ENCODE data around the gene ALDOC.

Gene ALDOC

DNA sequence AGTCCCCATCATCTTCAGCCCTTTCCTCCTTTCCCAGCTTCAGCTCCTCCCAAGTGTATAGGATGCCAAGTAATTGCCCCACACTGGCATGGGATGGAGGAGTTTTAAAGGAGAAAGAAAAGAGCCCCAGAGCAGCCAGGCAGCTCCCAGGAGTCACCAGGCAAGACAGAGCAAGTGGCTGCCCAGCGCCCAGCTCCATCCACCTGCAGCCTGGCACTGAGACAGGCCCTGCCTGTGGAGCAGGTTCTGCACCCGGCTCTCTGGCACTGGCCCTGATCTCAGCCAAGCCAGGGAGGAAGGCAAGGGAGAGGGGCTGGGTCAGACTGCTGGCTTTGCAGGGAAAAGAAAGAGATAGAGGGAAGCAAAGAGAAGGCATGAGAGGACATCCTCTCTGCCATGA lies 48.8 kb downstream of the ALDOC start:
- Histone ChIP-seq H4K20me1 (ENCODE audit: insufficient read depth) (no peaks in the 10 kb centered on the region), H3K79me2 (ENCODE audit: insufficient read depth, low read depth) (no peaks in the 10 kb centered on the region), H3K36me3 (ENCODE audit: insufficient read depth) (no peaks in the 10 kb centered on the region), H3K4me1 (ENCODE audit: low read depth, poor library complexity, severe bottlenecking) (no peaks in the 10 kb centered on the region), H3K27ac (no peak overlapping the region), H3K4me2 (no peak overlapping the region), H3K27me3 (ENCODE audit: insufficient read depth, low read depth) (peaks cover 39% of the 10 kb centered on the region), H3K4me3 (IDR thresholded peaks at IDR 0.05; ENCODE audit: insufficient read depth, low read depth, low read length) (no peak overlapping the region), H3K9ac (no peak overlapping the region), H2AFZ (ENCODE audit: low read depth) (no peak overlapping the region)
- TF ChIP-seq, protein P1, sequence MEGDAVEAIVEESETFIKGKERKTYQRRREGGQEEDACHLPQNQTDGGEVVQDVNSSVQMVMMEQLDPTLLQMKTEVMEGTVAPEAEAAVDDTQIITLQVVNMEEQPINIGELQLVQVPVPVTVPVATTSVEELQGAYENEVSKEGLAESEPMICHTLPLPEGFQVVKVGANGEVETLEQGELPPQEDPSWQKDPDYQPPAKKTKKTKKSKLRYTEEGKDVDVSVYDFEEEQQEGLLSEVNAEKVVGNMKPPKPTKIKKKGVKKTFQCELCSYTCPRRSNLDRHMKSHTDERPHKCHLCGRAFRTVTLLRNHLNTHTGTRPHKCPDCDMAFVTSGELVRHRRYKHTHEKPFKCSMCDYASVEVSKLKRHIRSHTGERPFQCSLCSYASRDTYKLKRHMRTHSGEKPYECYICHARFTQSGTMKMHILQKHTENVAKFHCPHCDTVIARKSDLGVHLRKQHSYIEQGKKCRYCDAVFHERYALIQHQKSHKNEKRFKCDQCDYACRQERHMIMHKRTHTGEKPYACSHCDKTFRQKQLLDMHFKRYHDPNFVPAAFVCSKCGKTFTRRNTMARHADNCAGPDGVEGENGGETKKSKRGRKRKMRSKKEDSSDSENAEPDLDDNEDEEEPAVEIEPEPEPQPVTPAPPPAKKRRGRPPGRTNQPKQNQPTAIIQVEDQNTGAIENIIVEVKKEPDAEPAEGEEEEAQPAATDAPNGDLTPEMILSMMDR (conservative IDR thresholded peaks at IDR 0.05; ENCODE audit: low read depth, low read length), result no peak

DNA sequence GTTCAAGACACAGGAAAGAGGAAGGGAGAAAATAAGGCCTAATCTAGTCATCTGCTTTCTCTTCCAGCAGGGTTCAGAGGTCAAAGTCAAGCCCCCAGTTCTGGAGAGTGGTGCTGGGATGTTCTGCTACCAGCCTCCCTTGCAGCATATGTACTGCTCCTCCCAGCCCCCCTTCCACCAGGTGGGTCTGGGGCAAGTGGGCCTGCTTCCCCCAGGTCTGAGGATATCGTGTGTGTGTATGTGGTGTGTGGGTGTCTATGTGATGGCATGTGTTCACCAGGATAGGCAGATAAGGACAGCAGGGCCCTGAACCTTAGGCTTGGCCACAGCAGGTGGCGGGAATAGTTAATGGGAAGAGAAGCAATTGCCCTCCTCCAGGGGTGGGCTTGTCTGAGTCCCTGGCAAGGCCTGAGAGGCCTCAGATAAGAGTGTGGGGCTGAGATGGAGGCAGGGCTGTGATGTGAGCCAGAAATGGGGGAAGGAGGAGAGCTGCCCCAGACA lies 49.5 kb downstream of the ALDOC start:
- Histone ChIP-seq H3K9ac (no peak overlapping the region), H2AFZ (ENCODE audit: low read depth) (no peak overlapping the region), H3K4me3 (IDR thresholded peaks at IDR 0.05; ENCODE audit: insufficient read depth, low read depth, low read length) (no peak overlapping the region), H3K4me2 (no peak overlapping the region), H3K4me1 (ENCODE audit: low read depth, poor library complexity, severe bottlenecking) (no peaks in the 10 kb centered on the region), H3K27me3 (ENCODE audit: insufficient read depth, low read depth) (peaks cover 39% of the 10 kb centered on the region), H3K36me3 (ENCODE audit: insufficient read depth) (no peaks in the 10 kb centered on the region), H3K27ac (no peak overlapping the region), H4K20me1 (ENCODE audit: insufficient read depth) (no peaks in the 10 kb centered on the region), H3K79me2 (ENCODE audit: insufficient read depth, low read depth) (no peaks in the 10 kb centered on the region)
- TF ChIP-seq, protein P1 (conservative IDR thresholded peaks at IDR 0.05; ENCODE audit: low read depth, low read length), result no peak

DNA sequence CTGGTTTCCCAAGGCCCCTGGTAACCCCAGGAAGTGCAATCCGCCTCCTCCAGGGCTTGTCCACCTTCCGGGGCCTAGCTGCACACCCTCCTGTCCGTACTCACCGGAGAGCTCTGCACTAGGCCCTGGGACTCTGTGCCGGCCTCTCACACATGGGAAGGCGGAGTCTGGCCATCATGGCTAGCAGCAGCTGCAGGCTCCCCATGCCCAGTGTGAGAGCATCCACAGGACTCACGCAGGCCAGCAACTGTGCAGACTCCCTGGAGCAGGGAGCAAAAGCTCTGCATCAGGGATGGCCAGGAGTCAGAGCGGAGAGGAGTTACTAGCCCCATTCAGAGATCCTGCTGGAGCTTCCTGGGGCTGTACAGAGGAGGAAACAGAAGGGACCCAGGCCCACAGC lies 50.3 kb downstream of the ALDOC start:
- Histone ChIP-seq H2AFZ (ENCODE audit: low read depth) (no peak overlapping the region), H3K4me1 (ENCODE audit: low read depth, poor library complexity, severe bottlenecking) (no peaks in the 10 kb centered on the region), H3K9ac (no peak overlapping the region), H4K20me1 (ENCODE audit: insufficient read depth) (no peaks in the 10 kb centered on the region), H3K4me2 (no peak overlapping the region), H3K79me2 (ENCODE audit: insufficient read depth, low read depth) (no peaks in the 10 kb centered on the region), H3K27me3 (ENCODE audit: insufficient read depth, low read depth) (peaks cover 34% of the 10 kb centered on the region), H3K36me3 (ENCODE audit: insufficient read depth) (no peaks in the 10 kb centered on the region), H3K27ac (no peak overlapping the region), H3K4me3 (IDR thresholded peaks at IDR 0.05; ENCODE audit: insufficient read depth, low read depth, low read length) (no peak overlapping the region)
- TF ChIP-seq, protein P1 (conservative IDR thresholded peaks at IDR 0.05; ENCODE audit: low read depth, low read length), result no peak

DNA sequence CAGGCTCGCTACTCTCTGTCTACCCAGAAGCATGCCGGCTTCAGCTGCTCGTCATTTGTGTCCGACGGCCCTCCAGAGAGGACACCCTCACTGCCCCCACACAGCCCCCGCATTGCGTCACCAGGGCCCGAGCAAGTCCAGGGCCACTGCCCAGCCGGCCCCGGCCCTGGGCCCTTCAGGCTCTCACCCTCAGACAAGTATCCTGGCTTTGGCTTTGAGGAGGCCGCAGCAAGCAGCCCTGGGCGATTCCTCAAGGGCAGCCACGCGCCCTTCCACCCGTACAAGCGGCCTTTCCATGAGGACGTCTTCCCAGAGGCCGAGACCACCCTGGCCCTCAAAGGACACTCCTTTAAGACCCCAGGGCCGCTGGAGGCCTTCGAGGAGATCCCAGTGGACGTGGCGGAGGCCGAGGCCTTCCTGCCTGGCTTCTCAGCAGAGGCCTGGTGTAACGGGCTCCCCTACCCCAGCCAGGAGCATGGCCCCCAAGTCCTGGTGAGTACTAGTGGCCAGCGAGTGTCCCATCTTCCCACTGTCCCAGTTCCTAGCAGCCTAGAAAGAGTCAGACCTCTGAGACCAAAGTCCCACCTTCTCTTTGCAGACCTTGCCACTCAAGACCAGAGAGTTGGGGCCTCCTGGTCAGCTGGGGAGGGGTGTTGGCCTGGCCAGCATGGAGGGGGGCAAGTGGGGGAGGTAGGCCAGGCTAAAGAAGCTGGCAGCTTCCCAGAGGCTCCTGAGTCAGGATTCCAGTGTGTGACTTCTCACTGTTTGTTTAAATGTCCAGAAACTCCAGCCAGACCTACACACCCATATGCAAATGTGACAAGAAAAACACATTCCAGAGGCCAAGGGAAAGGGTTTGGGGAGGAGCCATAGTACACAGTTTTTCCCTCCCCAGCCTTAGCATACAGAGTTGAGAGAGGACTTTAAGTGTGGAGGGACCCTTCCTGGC lies 51.9 kb downstream of the ALDOC start:
- Histone ChIP-seq H3K9ac (no peak overlapping the region), H3K4me2 (no peak overlapping the region), H3K27ac (no peak overlapping the region), H3K4me3 (IDR thresholded peaks at IDR 0.05; ENCODE audit: insufficient read depth, low read depth, low read length) (no peak overlapping the region), H3K36me3 (ENCODE audit: insufficient read depth) (no peaks in the 10 kb centered on the region), H4K20me1 (ENCODE audit: insufficient read depth) (no peaks in the 10 kb centered on the region), H3K4me1 (ENCODE audit: low read depth, poor library complexity, severe bottlenecking) (no peaks in the 10 kb centered on the region), H3K27me3 (ENCODE audit: insufficient read depth, low read depth) (peaks cover 21% of the 10 kb centered on the region), H2AFZ (ENCODE audit: low read depth) (no peak overlapping the region), H3K79me2 (ENCODE audit: insufficient read depth, low read depth) (no peaks in the 10 kb centered on the region)
- TF ChIP-seq, protein P1 (conservative IDR thresholded peaks at IDR 0.05; ENCODE audit: low read depth, low read length), result no peak

Measured in KMS-11 (cell line).